HepG2 (cell line): ENCODE data around the gene ZMYND8. TPM values are rescaled to one million over a fixed set of nuclear protein-coding genes. Genes with fewer than 3 reads are reported as not detected.
A peak's percentile ranks its signal among the peaks of the same experiment; 100 is the strongest.

Experiments used
- ARHGAP35 ChIP-seq: sonication (generic); formaldehyde crosslinking; IDR thresholded peaks from 2 replicates; pipeline ENCODE4 v1.9.0; 2022; ENCODE audit warnings: mild to moderate bottlenecking, inconsistent platforms, moderate library complexity, missing genetic modification reagents, borderline replicate concordance
- HIVEP1 ChIP-seq: sonication (generic); formaldehyde crosslinking; IDR thresholded peaks from 2 replicates; pipeline ENCODE4 v1.4.0; 2020; ENCODE audit warnings: mild to moderate bottlenecking, missing genetic modification reagents
- HNRNPH1 ChIP-seq: fragments of 200-400 bp; formaldehyde crosslinking; optimal IDR thresholded peaks from 2 replicates; pipeline ENCODE3; 2017; ENCODE audit warnings: mild to moderate bottlenecking, low read depth, low read length
- NCOA5 ChIP-seq: sonication (generic); formaldehyde crosslinking; IDR thresholded peaks from 2 replicates; pipeline ENCODE4 v1.4.0; 2020; ENCODE audit warnings: missing genetic modification reagents
- SMAD9 ChIP-seq: sonication (generic); formaldehyde crosslinking; IDR thresholded peaks from 2 replicates; pipeline ENCODE4 v1.5.1; 2020; ENCODE audit warnings: mild to moderate bottlenecking, missing genetic modification reagents
- SUZ12 ChIP-seq: fragments of 150-350 bp; IDR thresholded peaks from 2 replicates; pipeline ENCODE4 v1.6.1; 2014; ENCODE audit warnings: low read depth, low read length
- TGIF2 ChIP-seq: IDR thresholded peaks from 2 replicates; pipeline ENCODE4 v1.6.1; 2016; ENCODE audit warnings: control low read depth, missing compliant biosample characterization
- ZNF431 ChIP-seq: sonication (generic); formaldehyde crosslinking; IDR thresholded peaks from 2 replicates; pipeline ENCODE4 v1.9.0; 2022; ENCODE audit warnings: missing genetic modification reagents, low read depth, mild to moderate bottlenecking, borderline replicate concordance
- polyA plus RNA-seq, 8 experiments: library from polyadenylated mRNA; depleted of rRNA in 3 of 8; stranded (reverse) in 7 of 8; unstranded in 1 of 8; fragments of >200 nt; fragmentation: Illumina TruSeq in 4 of 8; extraction: Trizol in 4 of 8; gene quantifications; 2 replicates each; pipeline versions ENCODE4 v1.2.1 to v1.2.3, GENCODE V29; 2011 to 2016; ENCODE audit warnings: low read depth in 4 of 8, missing spikeins in 1 of 8, mixed read lengths in 1 of 8; ENCODE audit not compliant: insufficient read depth in 1 of 8
- total RNA-seq, 5 experiments: library from RNA; depleted of rRNA; stranded (reverse); fragments of >200 nt; fragmentation: Illumina TruSeq; extraction: Trizol; gene quantifications; 2 replicates each; pipeline ENCODE4 v1.2.3, GENCODE V29; 2016; ENCODE audit warnings: low read depth in 1 of 5
- TF ChIP-seq, protein P1 (sequence below): sonication (generic); formaldehyde crosslinking; IDR thresholded peaks from 2 replicates; pipeline ENCODE4 v1.8.1; 2023; ENCODE audit warnings: mild to moderate bottlenecking, inconsistent platforms, moderate library complexity, missing genetic modification reagents, borderline replicate concordance
- TF ChIP-seq, protein P2 (sequence below): sonication (generic); formaldehyde crosslinking; IDR thresholded peaks from 2 replicates; pipeline ENCODE4 v1.4.0; 2020; ENCODE audit warnings: missing genetic modification reagents
- TF ChIP-seq, protein P3 (sequence below): sonication (generic); formaldehyde crosslinking; IDR thresholded peaks from 2 replicates; pipeline ENCODE4 v1.4.0; 2020; ENCODE audit warnings: missing genetic modification reagents, mild to moderate bottlenecking, borderline replicate concordance
- TF ChIP-seq, protein P4 (sequence below): sonication (generic); formaldehyde crosslinking; IDR thresholded peaks from 2 replicates; pipeline ENCODE4 v1.8.0; 2022; ENCODE audit warnings: low read depth, missing genetic modification reagents
- TF ChIP-seq, protein P5 (sequence below): sonication (generic); formaldehyde crosslinking; IDR thresholded peaks from 2 replicates; pipeline ENCODE4 v1.4.0; 2020; ENCODE audit warnings: missing genetic modification reagents, borderline replicate concordance

ZMYND8 gene
- total and polyA plus RNA-seq, 2 of the 13 experiments (the other 11 are each of a cell fraction or from before 2014, with no cell fraction given), result 53.9 to 84.7 TPM

DNA sequence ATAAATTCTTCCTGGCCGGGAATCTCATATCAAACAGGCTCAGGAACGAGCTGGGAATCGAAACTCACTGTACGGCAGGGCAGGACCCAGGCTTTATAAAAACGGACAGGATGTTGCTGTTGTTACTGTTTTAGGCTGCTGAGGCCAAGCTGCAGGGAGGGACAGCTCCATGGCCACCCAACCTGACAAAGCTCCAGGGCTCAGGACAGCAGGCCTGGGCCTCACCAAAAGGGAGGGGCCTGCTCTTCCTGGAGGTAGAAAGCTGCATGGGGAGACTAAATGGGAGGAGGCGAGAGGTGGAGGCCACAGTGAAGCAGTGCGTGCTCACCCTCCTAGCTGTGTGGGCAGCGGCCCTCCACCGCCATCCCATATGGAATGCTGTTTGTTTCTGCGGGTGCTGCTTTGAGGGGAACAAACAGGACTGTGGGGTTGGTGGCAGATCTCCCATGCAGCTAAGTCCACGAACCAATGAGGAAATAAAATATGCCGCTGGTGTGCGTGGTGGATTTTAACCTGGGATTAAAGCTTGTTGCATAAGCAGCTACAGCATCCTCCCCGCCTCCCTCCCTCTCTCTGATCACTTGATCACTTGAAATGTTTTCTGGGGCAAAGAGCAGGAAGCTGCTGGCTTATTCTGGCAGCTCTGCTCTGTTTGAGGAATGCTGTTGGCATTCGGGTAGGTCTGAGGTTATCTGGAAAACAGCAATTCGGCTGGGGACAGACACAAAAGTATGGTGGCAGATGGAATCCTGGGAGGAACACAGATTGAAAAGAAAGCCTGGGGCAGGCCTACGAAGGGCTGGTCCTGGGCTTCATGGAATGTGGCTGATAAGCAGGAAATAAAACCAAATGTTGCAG lies 2.4 kb upstream of the ZMYND8 start (continued):
- TF ChIP-seq, protein P1, sequence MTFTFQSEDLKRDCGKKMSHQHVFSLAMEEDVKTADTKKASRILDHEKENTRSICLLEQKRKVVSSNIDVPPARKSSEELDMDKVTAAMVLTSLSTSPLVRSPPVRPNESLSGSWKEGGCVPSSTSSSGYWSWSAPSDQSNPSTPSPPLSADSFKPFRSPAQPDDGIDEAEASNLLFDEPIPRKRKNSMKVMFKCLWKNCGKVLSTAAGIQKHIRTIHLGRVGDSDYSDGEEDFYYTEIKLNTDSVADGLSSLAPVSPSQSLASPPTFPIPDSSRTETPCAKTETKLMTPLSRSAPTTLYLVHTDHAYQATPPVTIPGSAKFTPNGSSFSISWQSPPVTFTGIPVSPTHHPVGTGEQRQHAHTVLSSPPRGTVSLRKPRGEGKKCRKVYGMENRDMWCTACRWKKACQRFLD (CRISPR knock-in tag), result peak; percentile 46; the same call in 1 of the 2 replicates
- TF ChIP-seq, protein P2, sequence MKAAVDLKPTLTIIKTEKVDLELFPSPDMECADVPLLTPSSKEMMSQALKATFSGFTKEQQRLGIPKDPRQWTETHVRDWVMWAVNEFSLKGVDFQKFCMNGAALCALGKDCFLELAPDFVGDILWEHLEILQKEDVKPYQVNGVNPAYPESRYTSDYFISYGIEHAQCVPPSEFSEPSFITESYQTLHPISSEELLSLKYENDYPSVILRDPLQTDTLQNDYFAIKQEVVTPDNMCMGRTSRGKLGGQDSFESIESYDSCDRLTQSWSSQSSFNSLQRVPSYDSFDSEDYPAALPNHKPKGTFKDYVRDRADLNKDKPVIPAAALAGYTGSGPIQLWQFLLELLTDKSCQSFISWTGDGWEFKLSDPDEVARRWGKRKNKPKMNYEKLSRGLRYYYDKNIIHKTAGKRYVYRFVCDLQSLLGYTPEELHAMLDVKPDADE (CRISPR knock-in tag), result 0 out of 2 replicates have a peak, but pooled peaks have one; percentile 52
- TF ChIP-seq NCOA5 (CRISPR knock-in tag), result 0 out of 2 replicates have a peak, but pooled peaks have one; percentile 82
- TF ChIP-seq, protein P3, sequence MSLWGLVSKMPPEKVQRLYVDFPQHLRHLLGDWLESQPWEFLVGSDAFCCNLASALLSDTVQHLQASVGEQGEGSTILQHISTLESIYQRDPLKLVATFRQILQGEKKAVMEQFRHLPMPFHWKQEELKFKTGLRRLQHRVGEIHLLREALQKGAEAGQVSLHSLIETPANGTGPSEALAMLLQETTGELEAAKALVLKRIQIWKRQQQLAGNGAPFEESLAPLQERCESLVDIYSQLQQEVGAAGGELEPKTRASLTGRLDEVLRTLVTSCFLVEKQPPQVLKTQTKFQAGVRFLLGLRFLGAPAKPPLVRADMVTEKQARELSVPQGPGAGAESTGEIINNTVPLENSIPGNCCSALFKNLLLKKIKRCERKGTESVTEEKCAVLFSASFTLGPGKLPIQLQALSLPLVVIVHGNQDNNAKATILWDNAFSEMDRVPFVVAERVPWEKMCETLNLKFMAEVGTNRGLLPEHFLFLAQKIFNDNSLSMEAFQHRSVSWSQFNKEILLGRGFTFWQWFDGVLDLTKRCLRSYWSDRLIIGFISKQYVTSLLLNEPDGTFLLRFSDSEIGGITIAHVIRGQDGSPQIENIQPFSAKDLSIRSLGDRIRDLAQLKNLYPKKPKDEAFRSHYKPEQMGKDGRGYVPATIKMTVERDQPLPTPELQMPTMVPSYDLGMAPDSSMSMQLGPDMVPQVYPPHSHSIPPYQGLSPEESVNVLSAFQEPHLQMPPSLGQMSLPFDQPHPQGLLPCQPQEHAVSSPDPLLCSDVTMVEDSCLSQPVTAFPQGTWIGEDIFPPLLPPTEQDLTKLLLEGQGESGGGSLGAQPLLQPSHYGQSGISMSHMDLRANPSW, result peak; percentile 63; the same call in 1 of the 2 replicates
- TF ChIP-seq HIVEP1 (CRISPR knock-in tag), result 0 out of 2 replicates have a peak, but pooled peaks have one; percentile 2
- TF ChIP-seq, protein P4, sequence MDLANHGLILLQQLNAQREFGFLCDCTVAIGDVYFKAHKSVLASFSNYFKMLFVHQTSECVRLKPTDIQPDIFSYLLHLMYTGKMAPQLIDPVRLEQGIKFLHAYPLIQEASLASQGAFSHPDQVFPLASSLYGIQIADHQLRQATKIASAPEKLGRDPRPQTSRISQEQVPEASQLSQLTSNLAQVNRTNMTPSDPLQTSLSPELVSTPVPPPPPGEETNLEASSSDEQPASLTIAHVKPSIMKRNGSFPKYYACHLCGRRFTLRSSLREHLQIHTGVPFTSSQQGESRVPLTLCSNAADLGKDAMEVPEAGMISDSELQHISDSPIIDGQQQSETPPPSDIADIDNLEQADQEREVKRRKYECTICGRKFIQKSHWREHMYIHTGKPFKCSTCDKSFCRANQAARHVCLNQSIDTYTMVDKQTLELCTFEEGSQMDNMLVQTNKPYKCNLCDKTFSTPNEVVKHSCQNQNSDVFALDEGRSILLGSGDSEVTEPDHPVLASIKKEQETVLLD, result no peak; the same call in 1 of the 2 replicates
- TF ChIP-seq, protein P5, sequence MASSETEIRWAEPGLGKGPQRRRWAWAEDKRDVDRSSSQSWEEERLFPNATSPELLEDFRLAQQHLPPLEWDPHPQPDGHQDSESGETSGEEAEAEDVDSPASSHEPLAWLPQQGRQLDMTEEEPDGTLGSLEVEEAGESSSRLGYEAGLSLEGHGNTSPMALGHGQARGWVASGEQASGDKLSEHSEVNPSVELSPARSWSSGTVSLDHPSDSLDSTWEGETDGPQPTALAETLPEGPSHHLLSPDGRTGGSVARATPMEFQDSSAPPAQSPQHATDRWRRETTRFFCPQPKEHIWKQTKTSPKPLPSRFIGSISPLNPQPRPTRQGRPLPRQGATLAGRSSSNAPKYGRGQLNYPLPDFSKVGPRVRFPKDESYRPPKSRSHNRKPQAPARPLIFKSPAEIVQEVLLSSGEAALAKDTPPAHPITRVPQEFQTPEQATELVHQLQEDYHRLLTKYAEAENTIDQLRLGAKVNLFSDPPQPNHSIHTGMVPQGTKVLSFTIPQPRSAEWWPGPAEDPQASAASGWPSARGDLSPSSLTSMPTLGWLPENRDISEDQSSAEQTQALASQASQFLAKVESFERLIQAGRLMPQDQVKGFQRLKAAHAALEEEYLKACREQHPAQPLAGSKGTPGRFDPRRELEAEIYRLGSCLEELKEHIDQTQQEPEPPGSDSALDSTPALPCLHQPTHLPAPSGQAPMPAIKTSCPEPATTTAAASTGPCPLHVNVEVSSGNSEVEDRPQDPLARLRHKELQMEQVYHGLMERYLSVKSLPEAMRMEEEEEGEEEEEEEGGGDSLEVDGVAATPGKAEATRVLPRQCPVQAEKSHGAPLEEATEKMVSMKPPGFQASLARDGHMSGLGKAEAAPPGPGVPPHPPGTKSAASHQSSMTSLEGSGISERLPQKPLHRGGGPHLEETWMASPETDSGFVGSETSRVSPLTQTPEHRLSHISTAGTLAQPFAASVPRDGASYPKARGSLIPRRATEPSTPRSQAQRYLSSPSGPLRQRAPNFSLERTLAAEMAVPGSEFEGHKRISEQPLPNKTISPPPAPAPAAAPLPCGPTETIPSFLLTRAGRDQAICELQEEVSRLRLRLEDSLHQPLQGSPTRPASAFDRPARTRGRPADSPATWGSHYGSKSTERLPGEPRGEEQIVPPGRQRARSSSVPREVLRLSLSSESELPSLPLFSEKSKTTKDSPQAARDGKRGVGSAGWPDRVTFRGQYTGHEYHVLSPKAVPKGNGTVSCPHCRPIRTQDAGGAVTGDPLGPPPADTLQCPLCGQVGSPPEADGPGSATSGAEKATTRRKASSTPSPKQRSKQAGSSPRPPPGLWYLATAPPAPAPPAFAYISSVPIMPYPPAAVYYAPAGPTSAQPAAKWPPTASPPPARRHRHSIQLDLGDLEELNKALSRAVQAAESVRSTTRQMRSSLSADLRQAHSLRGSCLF, result no peak; the same call in 1 of the 2 replicates
- peak; percentile 91 for TF ChIP-seq TGIF2 (CRISPR knock-in tag)
- TF ChIP-seq HNRNPH1, result peak; percentile 29
- peak; percentile 84; the same call in 1 of the 2 replicates for TF ChIP-seq ARHGAP35 (CRISPR knock-in tag)
- no peak for TF ChIP-seq SMAD9
- peak; percentile 18; the same call in 1 of the 2 replicates for TF ChIP-seq ZNF431 (CRISPR knock-in tag)
- no peak for TF ChIP-seq SUZ12
